ENCODE measurements around the gene TMEM248.
"Not testable (repeated sequence)": the region's sequence is repeated elsewhere in the genome, so short reads cannot be mapped to it uniquely, and the experiment has no call there.

TMEM248 gene

GRCh38 chr7:66904063-66904593, 16.9 kb upstream of the TMEM248 start:
- Histone ChIP-seq H3K4me2 (no peak overlapping the region), H3K27me3 (no peaks in the 10 kb centered on the region), H3K4me3 (no peak overlapping the region), H3K4me1 (peaks cover 0 to 8% (median 0%) of the 10 kb centered on the region in 10 experiments; a peak in 4 of 20 replicates), H4K20me1 (no peaks in the 10 kb centered on the region), H3K9me3 (replicated peaks in 1 of 11) (no peaks in the 10 kb centered on the region), H3K27ac (no peak overlapping the region), H3K9ac (peak overlapping the region in 3 of 11 experiments; percentile 23 to 41 (median 26); a peak in 2 of 22 replicates), H3K36me3 (peaks cover 13 to 49% (median 22%) of the 10 kb centered on the region in 11 experiments; a peak in 17 of 22 replicates)
- no peak for TF ChIP-seq Cebpa-rat (IDR thresholded peaks at IDR 0.05)

GRCh38 chr7:66905278-66905677, 15.7 kb upstream of the TMEM248 start:
- TF ChIP-seq Cebpa-rat (IDR thresholded peaks at IDR 0.05): no peak
- H4K20me1 ChIP-seq: no peaks in the 10 kb centered on the region
- peak overlapping the region in 3 of 11 experiments; percentile 26 to 39 (median 35); a peak in 3 of 22 replicates for H3K9ac ChIP-seq
- H3K4me2 ChIP-seq: no peak overlapping the region
- H3K4me1 ChIP-seq: peaks cover 0 to 8% (median 0%) of the 10 kb centered on the region in 10 experiments; a peak in 4 of 20 replicates
- no peaks in the 10 kb centered on the region for H3K9me3 ChIP-seq (replicated peaks in 1 of 11)
- H3K4me3 ChIP-seq: no peak overlapping the region
- no peaks in the 10 kb centered on the region for H3K27me3 ChIP-seq
- peaks cover 4 to 39% (median 14%) of the 10 kb centered on the region in 11 experiments; a peak in 14 of 22 replicates for H3K36me3 ChIP-seq
- H3K27ac ChIP-seq: 0 out of 22 replicates have a peak overlapping the region, but pooled peaks of 1 of the 11 experiments have one; percentile 9

- H3K27ac ChIP-seq: 0 out of 22 replicates have a peak overlapping the region, but pooled peaks of 1 of the 11 experiments have one; percentile 9
- H3K9ac ChIP-seq: no peak overlapping the region
- H3K4me2 ChIP-seq: no peak overlapping the region
- H3K4me3 ChIP-seq: no peak overlapping the region
- H3K36me3 ChIP-seq: peaks cover 4 to 37% (median 12%) of the 10 kb centered on the region in 11 experiments; a peak in 14 of 22 replicates
- no peaks in the 10 kb centered on the region for H3K9me3 ChIP-seq (replicated peaks in 1 of 11)
- H3K27me3 ChIP-seq: no peaks in the 10 kb centered on the region
- peaks cover 0 to 8% (median 0%) of the 10 kb centered on the region in 10 experiments; a peak in 4 of 20 replicates for H3K4me1 ChIP-seq
- TF ChIP-seq Cebpa-rat (IDR thresholded peaks at IDR 0.05): no peak
- no peaks in the 10 kb centered on the region for H4K20me1 ChIP-seq
Observed at GRCh38 chr7:66905689-66906088, 15.3 kb upstream of the TMEM248 start.

- H3K27ac ChIP-seq: no peak overlapping the region
- no peaks in the 10 kb centered on the region for H3K27me3 ChIP-seq
- H3K4me3 ChIP-seq: no peak overlapping the region
- H3K4me2 ChIP-seq: no peak overlapping the region
- no peak for TF ChIP-seq Cebpa-rat (IDR thresholded peaks at IDR 0.05)
- H3K9ac ChIP-seq: no peak overlapping the region
- peaks cover 0 to 8% (median 0%) of the 10 kb centered on the region in 10 experiments; a peak in 4 of 20 replicates for H3K4me1 ChIP-seq
- H4K20me1 ChIP-seq: no peaks in the 10 kb centered on the region
- peaks cover 0 to 18% (median 0%) of the 10 kb centered on the region in 11 experiments; a peak in 7 of 22 replicates for H3K36me3 ChIP-seq
- H3K9me3 ChIP-seq (replicated peaks in 1 of 11): no peaks in the 10 kb centered on the region
Observed at GRCh38 chr7:66907731-66908130, 13.3 kb upstream of the TMEM248 start.

- not testable (repeated sequence) for H3K27me3 ChIP-seq; H3K9me3 ChIP-seq (replicated peaks in 1 of 11); H3K27ac ChIP-seq; H3K9ac ChIP-seq; H3K4me1 ChIP-seq; H3K4me3 ChIP-seq; H4K20me1 ChIP-seq
- peaks cover 0 to 12% (median 0%) of the 10 kb centered on the region in 11 experiments; a peak in 4 of 22 replicates for H3K36me3 ChIP-seq
- H3K4me2 ChIP-seq: peak overlapping the region in 2 of 11 experiments; percentile 21; a peak in 4 of 22 replicates
Observed at GRCh38 chr7:66908598-66908997, 12.4 kb upstream of the TMEM248 start.

GRCh38 chr7:66910789-66911188, 10.2 kb upstream of the TMEM248 start:
- H3K27me3 ChIP-seq: no peaks in the 10 kb centered on the region
- no peak overlapping the region for H3K4me3 ChIP-seq
- no peak overlapping the region for H3K27ac ChIP-seq
- H3K36me3 ChIP-seq: peaks cover 0 to 1% (median 0%) of the 10 kb centered on the region in 11 experiments; a peak in 1 of 22 replicates
- H3K9me3 ChIP-seq (replicated peaks in 1 of 11): no peaks in the 10 kb centered on the region
- TF ChIP-seq Cebpa-rat (IDR thresholded peaks at IDR 0.05): no peak
- no peak overlapping the region for H3K9ac ChIP-seq
- no peaks in the 10 kb centered on the region for H4K20me1 ChIP-seq
- H3K4me1 ChIP-seq: peaks cover 0 to 8% (median 6%) of the 10 kb centered on the region in 10 experiments; a peak in 15 of 20 replicates
- no peak overlapping the region for H3K4me2 ChIP-seq

- H3K27me3 ChIP-seq; H3K9me3 ChIP-seq (replicated peaks in 1 of 11); H3K36me3 ChIP-seq; H3K27ac ChIP-seq; H3K4me1 ChIP-seq; H3K9ac ChIP-seq; H4K20me1 ChIP-seq; H3K4me3 ChIP-seq; H3K4me2 ChIP-seq: not testable (repeated sequence)
Observed at GRCh38 chr7:66911191-66911590, 9.8 kb upstream of the TMEM248 start.

- no peak for TF ChIP-seq Cebpa-rat (IDR thresholded peaks at IDR 0.05)
- H3K9ac ChIP-seq: no peak overlapping the region
- no peaks in the 10 kb centered on the region for H3K9me3 ChIP-seq (replicated peaks in 1 of 11)
- H3K4me2 ChIP-seq: no peak overlapping the region
- no peaks in the 10 kb centered on the region for H3K27me3 ChIP-seq
- H3K4me3 ChIP-seq: no peak overlapping the region
- no peaks in the 10 kb centered on the region for H3K36me3 ChIP-seq
- H3K27ac ChIP-seq: no peak overlapping the region
- H4K20me1 ChIP-seq: no peaks in the 10 kb centered on the region
- peaks cover 0 to 8% (median 6%) of the 10 kb centered on the region in 10 experiments; a peak in 15 of 20 replicates for H3K4me1 ChIP-seq
Observed at GRCh38 chr7:66912195-66912594, 8.8 kb upstream of the TMEM248 start.

GRCh38 chr7:66913118-66914037, 7.6 kb upstream of the TMEM248 start:
- Histone ChIP-seq H3K27ac (no peak overlapping the region), H3K4me1 (peaks cover 0 to 11% (median 6%) of the 10 kb centered on the region in 10 experiments; a peak in 15 of 20 replicates), H3K4me3 (no peak overlapping the region), H4K20me1 (no peaks in the 10 kb centered on the region), H3K9ac (no peak overlapping the region), H3K27me3 (no peaks in the 10 kb centered on the region), H3K4me2 (no peak overlapping the region), H3K36me3 (no peaks in the 10 kb centered on the region), H3K9me3 (replicated peaks in 1 of 11) (no peaks in the 10 kb centered on the region)
- no peak for TF ChIP-seq Cebpa-rat (IDR thresholded peaks at IDR 0.05)

- not testable (repeated sequence) for H3K4me3 ChIP-seq; H3K36me3 ChIP-seq; H3K27ac ChIP-seq; H3K9me3 ChIP-seq (replicated peaks in 1 of 11); H3K27me3 ChIP-seq; H3K9ac ChIP-seq; H3K4me2 ChIP-seq
- Histone ChIP-seq H4K20me1 (peaks cover 7 to 17% (median 10%) of the 10 kb centered on the region in 11 experiments; a peak in 18 of 22 replicates), H3K4me1 (peaks cover 12 to 27% (median 22%) of the 10 kb centered on the region in 10 experiments)
Observed at GRCh38 chr7:66917904-66918303, 3.1 kb upstream of the TMEM248 start.
